T-helper 1 cell treated with Interleukin-12 subunit alpha and Interleukin-12 subunit beta and Interleukin-4 antibody, amounts not matched to agents 30 ng/mL and 1 ng/mL, for 36 hours (primary cell): ENCODE results near the gene NKAIN1. TPM values are rescaled to one million over a fixed set of nuclear protein-coding genes. Genes with fewer than 3 reads are reported as not detected.
"Not testable (repeated sequence)": the region's sequence is repeated elsewhere in the genome, so short reads cannot be mapped to it uniquely, and the experiment has no call there.

Experiments
- intact Hi-C: fragments of 100-400 bp; cut with micrococcal nuclease; formaldehyde crosslinking; loops from one replicate; pipeline ENCODE4 v1.15.1; 2024
- total RNA-seq: library from RNA; stranded (reverse); gene quantifications from 2 replicates; pipeline ENCODE4 v1.2.3, GENCODE V29; 2022

The NKAIN1 gene
- total RNA-seq, result 0.07 TPM in 1 of 2 replicates, not detected in the other

- intact Hi-C loops, result no loop called here
Measured at GRCh38 chr1:31239653-31240241, at the start of gene NKAIN1. TSS of gene NKAIN1 (minus strand) at chr1:31239887. CDS start at chr1:31239547, 340 bp downstream.

GRCh38 chr1:31289021-31289420 is 49.3 kb upstream of the NKAIN1 start:
- intact Hi-C loops, result no loop called here

DNA sequence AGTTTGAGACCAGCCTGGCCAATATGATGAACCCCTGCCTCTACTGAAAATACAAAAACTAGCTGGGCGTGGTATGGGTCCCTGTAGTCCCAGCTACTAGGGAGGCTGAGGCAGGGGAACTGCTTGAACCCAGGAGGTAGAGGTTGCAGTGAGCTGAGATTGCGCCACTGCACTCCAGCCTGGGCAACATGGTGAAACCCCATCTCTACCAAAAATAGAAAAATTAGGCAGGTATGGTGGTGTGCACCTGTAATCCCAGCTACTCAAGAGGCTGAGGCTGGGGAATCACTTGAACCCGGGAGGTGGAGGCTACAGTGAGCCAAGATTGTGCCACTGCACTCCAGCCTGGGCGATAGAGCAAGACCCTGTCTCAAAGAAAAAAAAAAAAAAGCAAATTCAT is 48.1 kb upstream of the NKAIN1 start:
- intact Hi-C loops, result not testable (repeated sequence)

DNA sequence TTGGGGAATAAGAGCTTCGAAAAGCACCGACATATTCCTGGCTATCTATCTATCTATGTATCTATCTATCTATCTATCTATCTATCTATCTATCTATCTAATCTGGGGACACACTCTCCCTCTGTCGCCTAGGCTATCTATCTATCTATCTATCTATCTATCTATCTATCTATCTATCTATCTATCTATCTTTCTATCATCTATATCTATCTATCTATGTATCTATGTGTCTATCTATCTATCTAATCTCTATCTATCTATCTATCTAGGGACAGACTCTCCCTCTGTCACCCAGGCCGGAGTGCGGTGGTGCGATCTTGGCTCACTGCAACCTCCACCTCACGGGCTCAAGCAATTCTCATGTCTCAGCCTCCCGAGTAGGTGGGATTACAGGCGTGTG is 42.7 kb upstream of the NKAIN1 start:
- intact Hi-C loops, result not testable (repeated sequence)

- intact Hi-C loops, result no loop called here
Measured at GRCh38 chr1:31273619-31274018, 33.9 kb upstream of the NKAIN1 start.

- intact Hi-C loops, result no loop called here
Measured at GRCh38 chr1:31272369-31272768, 32.7 kb upstream of the NKAIN1 start.

DNA sequence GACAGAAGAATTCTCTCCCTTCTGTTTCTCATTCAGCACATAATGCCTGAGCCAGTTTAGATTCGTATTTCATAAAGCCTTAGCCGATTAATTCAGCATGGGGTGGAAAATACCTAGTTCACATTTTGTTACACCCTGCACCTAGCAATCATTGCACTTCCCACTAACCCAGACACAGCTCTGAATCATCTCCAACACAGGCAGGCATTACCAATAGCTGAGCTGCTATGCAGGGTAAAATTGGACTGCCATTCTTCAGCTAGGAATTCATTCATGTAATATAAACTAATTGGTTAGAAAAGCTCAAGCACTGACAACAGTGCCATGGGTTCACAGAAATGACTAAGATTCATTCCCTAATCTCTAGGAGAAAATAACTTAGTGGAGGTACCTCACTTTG is 26.9 kb upstream of the NKAIN1 start:
- intact Hi-C loops, result no loop called here

GRCh38 chr1:31264790-31265386 is 25.2 kb upstream of the NKAIN1 start:
- intact Hi-C loops, result no loop called here

DNA sequence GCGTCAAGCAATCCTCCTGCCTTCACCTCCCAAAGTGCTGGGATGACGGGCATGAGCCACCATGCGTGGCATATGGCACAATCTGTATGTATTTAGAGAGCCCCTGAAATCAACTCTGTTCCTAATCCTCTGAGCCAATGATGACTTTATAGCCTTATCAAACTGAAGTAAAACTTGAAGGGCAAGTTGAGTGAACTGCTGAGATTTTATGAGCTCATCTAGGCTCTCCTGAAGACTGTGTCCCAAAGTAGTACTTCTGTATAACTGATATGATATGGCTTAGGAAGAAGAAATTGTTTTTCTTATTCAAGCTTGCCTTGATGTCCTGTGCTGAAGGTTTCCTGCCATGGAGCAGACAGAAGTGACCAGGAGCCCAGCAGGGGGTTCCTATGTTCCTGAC is 23.7 kb upstream of the NKAIN1 start:
- intact Hi-C loops, result no loop called here

GRCh38 chr1:31262393-31262792 is 22.7 kb upstream of the NKAIN1 start:
- intact Hi-C loops, result not testable (repeated sequence)

DNA sequence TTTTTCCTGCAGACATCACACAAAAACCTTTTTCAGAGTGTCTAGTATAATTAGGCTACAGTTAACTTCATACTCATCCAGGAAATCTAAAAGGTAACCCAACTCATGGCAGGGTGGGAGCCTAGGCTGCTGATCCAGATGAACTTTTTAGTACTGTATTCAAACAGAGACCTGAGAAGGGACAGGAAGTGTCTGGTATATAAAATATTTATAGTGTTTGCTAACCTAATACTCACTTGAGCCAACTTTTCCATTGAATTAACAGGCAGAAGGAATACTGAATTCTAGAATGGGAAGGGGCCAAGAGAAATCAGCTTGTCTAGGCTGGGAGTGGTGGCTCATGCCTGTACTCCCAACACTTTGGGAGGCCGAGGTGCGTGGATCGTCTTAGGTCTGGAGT is 22.2 kb upstream of the NKAIN1 start:
- intact Hi-C loops, result no loop called here

DNA sequence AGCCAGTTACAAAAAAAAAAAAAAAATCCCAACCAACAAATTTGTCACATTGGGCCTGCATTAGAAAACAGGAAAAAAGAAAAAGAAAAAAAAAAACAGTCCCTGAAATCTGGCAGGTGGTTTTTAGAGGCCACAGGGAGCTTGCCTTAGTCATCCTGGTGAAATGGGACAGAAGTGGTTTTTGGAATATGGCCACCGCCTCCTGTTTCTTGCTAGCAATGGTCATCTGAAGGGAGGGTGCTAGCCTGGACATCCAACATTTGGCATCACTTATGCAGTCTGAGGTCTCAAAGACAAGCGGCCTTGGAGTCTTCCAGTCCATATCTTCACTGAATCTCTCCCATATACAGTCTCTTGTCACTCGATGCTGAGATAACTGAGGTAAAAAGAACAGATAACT is 20.1 kb upstream of the NKAIN1 start:
- intact Hi-C loops, result no loop called here

- intact Hi-C loops, result no loop called here
Measured at GRCh38 chr1:31258581-31258980, 18.9 kb upstream of the NKAIN1 start.

DNA sequence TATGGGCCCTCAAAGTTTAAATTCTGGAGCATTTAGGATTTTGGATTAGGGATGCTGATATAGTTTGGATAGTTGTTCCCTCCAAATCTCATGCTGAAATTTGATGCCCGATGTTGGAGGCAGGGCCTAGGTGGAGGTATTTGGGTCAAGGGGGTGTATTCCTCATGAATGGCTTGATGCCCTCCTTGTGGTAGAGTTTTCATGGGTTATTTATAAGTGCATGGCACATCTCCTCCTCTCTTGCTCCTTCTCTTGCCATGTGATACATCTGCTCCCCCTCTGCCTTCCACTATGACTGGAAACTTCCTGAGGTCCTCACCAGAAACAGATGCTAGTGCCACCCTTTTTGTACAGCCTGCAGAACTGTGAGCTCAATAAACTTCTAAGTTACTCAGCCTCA is 17.5 kb upstream of the NKAIN1 start:
- intact Hi-C loops, result no loop called here

DNA sequence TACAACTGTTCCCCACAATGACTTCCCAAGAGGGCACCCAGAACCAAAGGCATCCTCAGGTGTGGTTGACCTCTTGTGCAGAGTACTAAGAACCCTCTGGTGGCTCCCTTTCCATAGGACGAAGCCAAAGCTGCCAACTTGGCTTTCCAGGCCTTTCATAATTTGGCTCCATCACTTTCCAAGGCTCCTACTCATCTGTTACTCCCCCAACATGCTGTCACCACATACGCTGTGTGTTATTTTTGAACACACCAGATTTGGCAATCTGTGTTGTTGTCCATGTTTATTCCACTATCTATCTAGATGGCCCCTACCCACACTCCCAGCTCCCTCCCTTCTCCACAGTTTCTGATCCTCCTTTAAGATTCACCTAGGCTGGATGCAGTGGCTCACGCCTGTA is 10.2 kb upstream of the NKAIN1 start:
- intact Hi-C loops, result no loop called here

DNA sequence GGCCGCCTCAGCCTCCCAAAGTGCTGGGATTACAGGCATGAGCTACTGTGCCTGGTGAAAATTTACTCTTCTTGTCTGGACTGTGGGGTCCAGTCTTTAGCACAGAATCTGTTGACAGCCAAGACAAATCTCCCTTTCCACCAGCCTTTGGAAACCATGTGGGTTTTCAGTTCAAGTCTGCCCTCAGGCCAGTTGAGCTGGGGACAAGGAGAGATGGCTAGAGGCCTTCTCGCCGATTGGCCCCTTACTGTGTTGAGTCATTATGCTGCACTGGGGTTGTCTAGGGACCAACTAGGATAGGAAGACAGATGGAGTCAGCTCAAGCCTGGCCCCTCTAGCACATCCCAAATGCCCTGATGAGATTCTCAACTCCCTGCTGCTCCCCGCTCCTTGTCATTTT is 8.6 kb upstream of the NKAIN1 start:
- intact Hi-C loops, result no loop called here

DNA sequence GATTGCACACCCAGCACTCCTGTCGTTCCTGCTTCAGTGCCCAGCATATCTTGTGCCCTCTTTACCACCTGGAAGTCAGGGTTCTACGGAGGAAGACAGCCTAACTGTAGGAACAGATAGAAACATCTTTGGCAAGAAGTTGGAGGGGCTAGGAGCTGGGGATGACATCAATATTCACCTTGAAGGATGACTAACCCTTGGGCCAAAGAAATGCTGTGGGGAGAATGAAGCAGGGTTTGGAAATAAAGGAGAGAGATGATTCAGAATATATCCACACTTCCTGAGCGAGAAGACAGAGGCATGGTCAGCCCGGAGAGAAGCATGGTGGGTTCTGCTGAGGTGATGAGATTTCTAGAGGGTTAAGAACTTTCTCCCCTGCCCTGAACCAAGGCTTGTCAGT is 4.6 kb upstream of the NKAIN1 start:
- intact Hi-C loops, result no loop called here

DNA sequence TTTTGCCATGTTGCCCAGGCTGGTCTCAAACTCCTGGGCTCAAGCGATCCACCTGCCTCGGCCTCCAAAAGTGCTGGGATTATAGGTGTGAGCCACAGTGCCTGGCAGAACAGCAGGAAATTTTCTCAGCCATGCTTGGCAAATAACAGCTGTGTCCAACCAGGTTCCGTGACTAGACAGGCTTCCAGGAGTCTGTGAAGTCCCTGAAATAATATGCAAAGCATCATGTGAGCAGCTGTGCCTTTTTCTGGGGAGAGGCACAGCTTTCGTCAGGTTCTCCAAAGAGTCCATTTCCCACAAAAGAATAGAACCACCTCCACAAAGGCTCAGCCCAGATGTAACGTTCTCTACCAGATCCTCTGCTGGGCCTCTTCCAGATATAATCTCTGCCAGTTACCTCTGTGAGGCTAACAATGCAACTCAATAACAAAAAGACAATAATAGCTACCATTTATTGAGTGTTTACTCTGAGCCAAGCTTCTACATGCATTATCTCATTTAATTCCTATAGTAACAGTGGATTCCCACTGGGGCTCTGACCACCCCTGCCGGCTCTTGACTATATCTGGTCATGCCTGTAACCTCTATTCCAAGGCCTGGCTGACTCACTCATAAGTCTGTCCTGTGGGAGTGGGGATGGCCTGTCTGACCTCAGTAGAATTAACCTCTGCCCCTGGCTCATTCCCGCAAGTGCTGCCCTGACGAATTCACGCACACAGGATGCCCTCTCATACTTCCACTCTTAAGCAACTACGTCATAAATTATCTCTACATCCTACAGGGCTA is 4.0 kb upstream of the NKAIN1 start:
- intact Hi-C loops, result no loop called here

DNA sequence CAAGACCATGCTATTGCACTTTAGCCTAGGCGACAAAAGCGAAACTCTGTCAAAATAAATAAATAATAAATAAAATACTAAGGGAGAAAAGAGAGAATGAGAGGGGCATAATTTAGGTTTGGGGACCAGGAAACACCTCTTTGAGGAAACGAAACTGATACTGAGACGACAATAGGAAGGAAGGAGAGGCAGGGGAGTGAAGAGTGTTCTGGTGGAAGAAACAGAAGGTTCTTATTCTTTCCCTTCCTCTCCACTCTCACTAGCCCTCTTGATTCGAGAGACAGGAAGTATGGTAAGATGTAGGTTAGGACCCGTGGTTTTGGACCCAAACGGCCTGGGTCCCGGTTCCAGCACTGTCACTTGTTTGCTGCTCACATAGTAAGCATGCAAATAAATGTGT is 1.6 kb upstream of the NKAIN1 start:
- intact Hi-C loops, result no loop called here

GRCh38 chr1:31238986-31239613 is 587 bp downstream of the NKAIN1 start:
- intact Hi-C loops, result no loop called here

DNA sequence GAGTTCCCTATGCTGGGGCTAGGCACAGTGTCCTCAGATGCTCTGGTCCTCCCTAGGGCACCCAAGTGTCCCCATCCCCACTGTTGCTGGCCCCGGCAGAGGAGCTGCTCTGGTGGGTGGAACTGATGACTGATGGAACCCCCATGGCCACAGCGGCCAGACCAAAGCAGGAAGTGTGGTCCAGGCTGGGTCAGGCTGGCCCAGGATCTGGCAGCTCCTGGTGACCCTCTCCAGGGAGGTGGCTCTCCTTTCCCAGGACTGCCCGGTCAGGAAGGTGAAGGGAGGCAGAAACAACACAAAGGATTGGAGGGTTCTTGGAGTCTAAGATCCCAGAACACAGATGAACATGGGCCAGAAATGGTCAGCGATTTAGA is 1.1 kb downstream of the NKAIN1 start:
- intact Hi-C loops, result no loop called here

DNA sequence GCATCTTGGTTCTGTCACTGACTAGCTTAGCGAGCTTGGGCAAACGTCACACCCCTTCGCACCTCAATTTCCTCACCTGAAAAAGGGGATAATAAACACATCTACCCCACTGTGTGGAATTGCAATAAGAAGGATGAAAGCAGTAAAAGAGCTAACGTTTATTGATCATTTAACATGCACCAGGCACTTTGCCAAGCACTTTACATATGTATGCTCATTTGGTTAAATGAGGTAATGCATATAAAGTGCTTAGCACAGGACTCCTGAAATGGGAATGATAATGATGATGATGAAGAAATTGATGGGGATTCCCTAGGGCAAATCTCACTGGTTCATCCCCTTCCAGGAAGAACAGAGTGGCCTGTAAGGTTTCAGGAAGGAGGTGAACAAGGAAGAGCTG is 4.8 kb downstream of the NKAIN1 start:
- intact Hi-C loops, result no loop called here
